Heart left ventricle (tissue), 16 donors: Measurements from ENCODE around the gene MAPK8IP1. TPM values are rescaled to one million over a fixed set of nuclear protein-coding genes. Genes with fewer than 3 reads are reported as not detected.
"Not testable (repeated sequence)": the region's sequence is repeated elsewhere in the genome, so short reads cannot be mapped to it uniquely, and the experiment has no call there.

Experiments
- ATAC-seq, 4 donors: fragments of 200-7000 bp; cut with Tn5 transposase; one replicate each; pipeline ENCODE4 v1.9.1; 2020 to 2022; ENCODE audit warnings: moderate library complexity in 4 of 4, mild to moderate bottlenecking in 3 of 4, moderate number of reproducible peaks in 1 of 4
- DNase-seq, 5 donors: peaks; one replicate each; pipeline ENCODE4 v3.0.0-alpha.2; 2020
- H3K27ac ChIP-seq, 12 donors: fragments of 200-600 bp; sonication (generic) in 4 of 12; one replicate each; pipeline versions ENCODE4 v1.5.0 to v1.8.0; 2016 to 2022; ENCODE audit warnings: mild to moderate bottlenecking in 2 of 12
- H3K27me3 ChIP-seq, 9 donors: fragments of 200-600 bp; sonication (generic) in 2 of 9; one replicate each; pipeline versions ENCODE4 v1.5.1 to v1.8.0; 2016 to 2022; ENCODE audit warnings: mild to moderate bottlenecking in 3 of 9
- H3K36me3 ChIP-seq, 9 donors: fragments of 200-600 bp; sonication (generic) in 2 of 9; one replicate each; pipeline versions ENCODE4 v1.5.0 to v1.8.0; 2018 to 2022; ENCODE audit warnings: mild to moderate bottlenecking in 2 of 9
- H3K4me1 ChIP-seq, 12 donors: fragments of 200-600 bp; sonication (generic) in 4 of 12; one replicate each; pipeline versions ENCODE4 v1.5.0 to v1.8.0; 2016 to 2022; ENCODE audit warnings: mild to moderate bottlenecking in 3 of 12
- H3K4me3 ChIP-seq, 12 donors: fragments of 200-600 bp; sonication (generic) in 4 of 12; one replicate each; pipeline versions ENCODE4 v1.5.0 to v1.8.0; 2017 to 2022; ENCODE audit warnings: mild to moderate bottlenecking in 9 of 12, moderate library complexity in 4 of 12
- H3K9me3 ChIP-seq, 12 donors: fragments of 200-600 bp; sonication (generic) in 4 of 12; one replicate each; pipeline versions ENCODE4 v1.5.0 to v1.8.0; 2016 to 2022; ENCODE audit warnings: mild to moderate bottlenecking in 1 of 12
- POLR2A ChIP-seq, 2 donors: fragments of 450-650 bp; IDR thresholded peaks; one replicate each; pipeline ENCODE4 v1.6.1; 2017; ENCODE audit warnings: antibody characterized with exemption in 2 of 2, mild to moderate bottlenecking in 2 of 2, moderate library complexity in 2 of 2
- WGBS, 4 donors: extraction: QIAGEN DNeasy Blood & Tissue Kit in 2 of 4; methylation state at CpG; one replicate each; pipeline versions ENCODE4 v1.1.5 to v1.1.7; 2013 to 2018; 5-methylcytosine and 5-hydroxymethylcytosine counted together
- intact Hi-C, 10 donors: fragments of 100-400 bp; cut with DNase I; formaldehyde crosslinking; loops; one replicate each; pipeline versions ENCODE4 v1.11.1 to v1.14.2; 2022
- long read RNA-seq, 3 donors: library from polyadenylated mRNA; unstranded; transcript quantifications; one replicate each; pipeline ENCODE4 v2.0.0, GENCODE V29; 2020 to 2021
- polyA plus RNA-seq, 2 donors: library from polyadenylated mRNA; stranded (reverse); fragments of 200-250 nt; gene quantifications; one replicate each; pipeline ENCODE4 v1.2.3, GENCODE V29; 2013
- total RNA-seq, 9 donors: library from RNA; depleted of rRNA in 2 of 9; stranded (reverse); fragments of >200 nt in 2 of 9; fragmentation: NEBNext Ultra II Directional in 3 of 9; extraction: Animal tissue kit (Norgen Biotek cat#: 25700) in 3 of 9; gene quantifications; one replicate each; pipeline versions ENCODE4 v1.1.0 to v1.2.4, GENCODE V29; 2016 to 2023
- TF ChIP-seq, protein P1 (sequence below), 12 donors: fragments of 200-600 bp; sonication (generic) in 4 of 12; IDR thresholded peaks; one replicate each; pipeline versions ENCODE4 v1.5.0 to v1.8.0; 2018 to 2022; ENCODE audit warnings: antibody characterized with exemption in 12 of 12, mild to moderate bottlenecking in 5 of 12
- donor health status: ischemic (EF 13 %, LVEDD 7.1; RV severe dilation, severe dysfunction).
- donor health status: healthy with polysubstance abuse.
- donor health status: DM: no; HTN: yes; CAD: no.
- donor health status: DM: no; HTN: no; CAD: no.
- donor health status: ischemic (EF 25% LVEDD 6.9; RV normal size, moderate dysfunction).
- donor health status: ischemic (EF 25% LVEDD 5.7; RV mildly dilated, moderate dysfunction).
- donor health status: healthy.
- donor health status: DM: yes; HTN: yes; CAD: no.
- donor health status: ischemic (EF 35%, LVEDD 5.7; RV mildly dilated, moderate dysfunction).
- donor health status: nonischemic (EF 11% LVEDD 7.7; RV severe dilation, severe dysfunction).
- donor health status: DM: yes; HTN: yes; CAD: no.
- donor health status: PGD.
- donor health status: ischemic (EF 29% LVEDD 5.4; RV normal size, mild dysfunction).
- donor health status: nonischemic (EF 23%, LVEDD 6.1; RV moderate dilation, normal function).

Gene MAPK8IP1
- total RNA-seq (1 to 10 TPM; 5.0 to 8.0 (median 7.6) TPM), polyA plus RNA-seq (1 to 10 TPM; 2.4 to 3.1 TPM)
- long read RNA-seq, donor 1, partial matches to known transcripts = 7 of 8 reads
- long read RNA-seq, donor 1, other reads (novel, unspliced or antisense) = 1 of 8 reads
- long read RNA-seq, donor 2, partial matches to known transcripts = 8 of 8 reads
- long read RNA-seq, donor 2, other reads (novel, unspliced or antisense) = 0 of 8 reads
- long read RNA-seq, donor 3, partial matches to known transcripts = 9 of 9 reads
- long read RNA-seq, donor 3, other reads (novel, unspliced or antisense) = 0 of 9 reads

DNA sequence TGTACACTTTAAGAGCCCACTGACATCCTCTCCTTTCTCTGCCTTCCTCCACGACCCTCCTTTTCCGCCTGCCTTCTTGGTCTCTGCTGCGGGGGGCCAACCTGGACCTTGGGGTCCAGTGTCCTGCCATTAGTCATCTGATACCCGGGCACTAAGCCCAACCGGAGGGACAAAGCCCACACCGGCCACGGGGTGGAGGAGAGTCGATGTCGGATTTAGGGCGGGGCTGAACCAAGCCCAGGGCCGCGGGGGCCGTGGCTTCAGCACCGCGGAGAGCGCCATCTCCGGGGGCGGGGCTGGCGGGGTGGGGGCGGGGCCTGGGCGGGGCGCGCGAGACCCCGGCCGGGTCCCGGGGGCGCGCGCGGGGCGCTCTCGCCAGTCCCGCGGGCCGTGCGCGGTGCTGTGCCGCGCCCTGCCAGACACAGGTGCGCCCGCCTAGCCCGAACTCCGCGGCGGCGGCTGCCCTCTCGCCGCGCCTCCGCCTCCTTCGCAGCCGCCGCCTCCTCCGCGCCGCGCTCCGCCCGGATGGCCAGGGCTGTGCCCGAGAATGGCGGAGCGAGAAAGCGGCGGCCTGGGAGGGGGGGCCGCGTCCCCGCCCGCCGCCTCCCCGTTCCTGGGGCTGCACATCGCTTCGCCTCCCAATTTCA, at the start of gene MAPK8IP1:
TSS of gene MAPK8IP1 (plus strand) at position 378 of the 647 bp plus-strand sequence. CDS start at position 548, 170 bp downstream.
- no peak for TF ChIP-seq POLR2A (IDR thresholded peaks at IDR 0.05)
- TF ChIP-seq, protein P1, sequence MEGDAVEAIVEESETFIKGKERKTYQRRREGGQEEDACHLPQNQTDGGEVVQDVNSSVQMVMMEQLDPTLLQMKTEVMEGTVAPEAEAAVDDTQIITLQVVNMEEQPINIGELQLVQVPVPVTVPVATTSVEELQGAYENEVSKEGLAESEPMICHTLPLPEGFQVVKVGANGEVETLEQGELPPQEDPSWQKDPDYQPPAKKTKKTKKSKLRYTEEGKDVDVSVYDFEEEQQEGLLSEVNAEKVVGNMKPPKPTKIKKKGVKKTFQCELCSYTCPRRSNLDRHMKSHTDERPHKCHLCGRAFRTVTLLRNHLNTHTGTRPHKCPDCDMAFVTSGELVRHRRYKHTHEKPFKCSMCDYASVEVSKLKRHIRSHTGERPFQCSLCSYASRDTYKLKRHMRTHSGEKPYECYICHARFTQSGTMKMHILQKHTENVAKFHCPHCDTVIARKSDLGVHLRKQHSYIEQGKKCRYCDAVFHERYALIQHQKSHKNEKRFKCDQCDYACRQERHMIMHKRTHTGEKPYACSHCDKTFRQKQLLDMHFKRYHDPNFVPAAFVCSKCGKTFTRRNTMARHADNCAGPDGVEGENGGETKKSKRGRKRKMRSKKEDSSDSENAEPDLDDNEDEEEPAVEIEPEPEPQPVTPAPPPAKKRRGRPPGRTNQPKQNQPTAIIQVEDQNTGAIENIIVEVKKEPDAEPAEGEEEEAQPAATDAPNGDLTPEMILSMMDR (IDR thresholded peaks at IDR 0.05) = no peak

GRCh38 chr11:45839204-45839603, 46.2 kb upstream of the MAPK8IP1 start:
- H3K27ac ChIP-seq = no peak overlapping the region
- no peaks in the 10 kb centered on the region for H3K9me3 ChIP-seq
- peaks cover 0 to 11% (median 2%) of the 10 kb centered on the region in 12 donors for H3K4me1 ChIP-seq
- H3K36me3 ChIP-seq = no peaks in the 10 kb centered on the region
- H3K4me3 ChIP-seq = no peak overlapping the region
- ATAC-seq (no peak), DNase-seq (no peak)
- intact Hi-C loops = no loop called here
- H3K27me3 ChIP-seq = no peaks in the 10 kb centered on the region
- WGBS, 4 donors = 90 to 94% (median 92%) methylated on average over 6 of the region's 6 CpGs
- TF ChIP-seq, protein P1 (IDR thresholded peaks at IDR 0.05) = no peak

More for the DNA sequence above, at the start of gene MAPK8IP1:
- intact Hi-C loops = no loop called here
- ATAC-seq (peak; percentile 53 to 80 (median 66)), DNase-seq (peak in 4 of 5 donors; percentile 55 to 65 (median 57))
- Histone ChIP-seq H3K27me3 (peaks cover 0 to 3% (median 0%) of the 10 kb centered on the region in 9 donors), H3K4me1 (peaks cover 0 to 24% (median 8%) of the 10 kb centered on the region in 12 donors), H3K27ac (no peak within 1 kb of the TSS), H3K4me3 (peak within 1 kb of the TSS in 11 of 12 donors; percentile 28 to 66 (median 51)), H3K36me3 (peaks cover 2 to 27% (median 22%) of the 10 kb centered on the region in 9 donors), H3K9me3 (no peaks in the 10 kb centered on the region)
- WGBS, 4 donors = 1 to 8% (median 2%) methylated on average over 15 to 73 of the region's 73 CpGs

DNA sequence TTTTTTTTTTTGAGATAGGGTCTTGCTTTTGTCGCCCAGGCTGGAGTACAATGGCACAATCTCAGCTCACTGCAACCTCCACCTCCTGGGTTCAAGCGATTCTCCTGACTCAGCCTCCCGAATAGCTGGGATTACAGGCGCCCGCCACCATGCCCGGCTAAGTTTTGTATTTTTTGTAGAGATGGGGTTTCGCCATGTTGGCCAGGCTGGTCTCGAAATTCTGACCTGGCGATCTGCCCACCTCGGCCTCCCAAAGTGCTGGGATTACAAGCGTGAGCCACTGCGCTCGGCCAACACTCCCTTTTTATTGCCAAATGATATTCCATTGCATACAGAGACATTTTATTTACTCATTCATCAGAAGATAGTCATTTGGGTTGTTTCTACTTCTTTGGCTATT, 45.2 kb upstream of the MAPK8IP1 start:
- H3K27me3 ChIP-seq, H3K4me3 ChIP-seq, H3K9me3 ChIP-seq, H3K27ac ChIP-seq, DNase-seq, ATAC-seq, H3K36me3 ChIP-seq: not testable (repeated sequence)
- intact Hi-C loops = loop anchor here in 6 of 10 donors (5.0 to 10.0 kb wide), 4 partner anchors 33 to 275 kb away; partner anchors contain the start of gene SLC35C1 (in 1 of the 6)
- WGBS, 4 donors = 84 to 95% (median 87%) methylated on average over 13 of the region's 13 CpGs
- peaks cover 0 to 11% (median 2%) of the 10 kb centered on the region in 12 donors for H3K4me1 ChIP-seq

GRCh38 chr11:45843158-45843924, 42.1 kb upstream of the MAPK8IP1 start:
- ATAC-seq = peak in 3 of 4 donors; percentile 22 to 39 (median 36)

More at GRCh38 chr11:45843158-45843924, 42.1 kb upstream of the MAPK8IP1 start:
- Histone ChIP-seq H3K4me3 (peak overlapping the region in 6 of 12 donors; percentile 4 to 36 (median 24)), H3K27ac (peak overlapping the region in 6 of 12 donors; percentile 4 to 69 (median 30)), H3K4me1 (peaks cover 0 to 26% (median 13%) of the 10 kb centered on the region in 12 donors), H3K36me3 (no peaks in the 10 kb centered on the region), H3K27me3 (no peaks in the 10 kb centered on the region), H3K9me3 (no peaks in the 10 kb centered on the region)
- no peak for TF ChIP-seq POLR2A (IDR thresholded peaks at IDR 0.05)
- TF ChIP-seq, protein P1 (IDR thresholded peaks at IDR 0.05) = peak; percentile 87 to 99 (median 94)
- WGBS, 4 donors = 17 to 19% (median 18%) methylated on average over 22 of the region's 22 CpGs
- peak; percentile 87 to 92 (median 90) for DNase-seq
- intact Hi-C loops = loop anchor here in 8 of 10 donors (2.0 to 10.0 kb wide), 7 partner anchors 36 to 271 kb away; partner anchors contain the start of gene SLC35C1 (in 2 of the 8)
